ENCODE measurements around the gene CXCR1. TPM values are rescaled to one million over a fixed set of nuclear protein-coding genes. Genes with fewer than 3 reads are reported as not detected.

CXCR1 gene
- total RNA-seq, 1 donor from 2014 or later = not detected

- no peak for TF ChIP-seq CTCF (conservative IDR thresholded peaks at IDR 0.05; ENCODE audit: low read depth, low read length)
- no peak overlapping the region for H3K4me3 ChIP-seq (ENCODE audit: low read depth, low read length)
- no peak for DNase-seq (ENCODE audit: low read depth)
These were observed 26.9 kb upstream of the CXCR1 start for GRCh38 chr2:218193701-218194100.

- no peak for TF ChIP-seq CTCF (conservative IDR thresholded peaks at IDR 0.05; ENCODE audit: low read depth, low read length)
- no peak for DNase-seq (ENCODE audit: low read depth)
- no peak overlapping the region for H3K4me3 ChIP-seq (ENCODE audit: low read depth, low read length)
These were observed 26.2 kb upstream of the CXCR1 start for GRCh38 chr2:218192902-218193430.

DNA sequence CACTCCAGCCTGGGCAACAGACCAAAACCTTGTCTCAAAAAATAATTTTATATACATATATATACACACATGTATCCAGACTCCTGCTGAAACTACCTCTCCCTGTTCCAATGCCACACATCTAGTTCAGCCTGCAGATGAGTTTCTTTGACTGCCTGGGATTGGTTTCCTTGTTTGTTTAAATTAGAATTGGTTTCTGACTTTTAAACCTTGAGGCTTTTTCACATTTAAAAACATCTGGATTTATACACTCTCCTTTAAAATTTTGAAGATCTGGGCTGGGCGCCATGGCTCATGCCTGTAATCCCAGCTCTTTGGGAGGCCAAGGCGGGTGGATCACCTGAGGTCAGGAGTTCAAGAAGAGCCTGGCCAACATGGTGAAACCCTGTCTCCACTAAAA is 21.8 kb upstream of the CXCR1 start:
- no peak overlapping the region for H3K4me3 ChIP-seq (ENCODE audit: low read depth, low read length)
- no peak for DNase-seq (ENCODE audit: low read depth)
- TF ChIP-seq CTCF (conservative IDR thresholded peaks at IDR 0.05; ENCODE audit: low read depth, low read length) = no peak

GRCh38 chr2:218187296-218188015 is 20.7 kb upstream of the CXCR1 start:
- DNase-seq (ENCODE audit: low read depth) = no peak
- no peak for TF ChIP-seq CTCF (conservative IDR thresholded peaks at IDR 0.05; ENCODE audit: low read depth, low read length)
- H3K4me3 ChIP-seq (ENCODE audit: low read depth, low read length) = no peak overlapping the region

GRCh38 chr2:218186876-218187275 is 20.1 kb upstream of the CXCR1 start:
- no peak for DNase-seq (ENCODE audit: low read depth)
- H3K4me3 ChIP-seq (ENCODE audit: low read depth, low read length) = no peak overlapping the region
- no peak for TF ChIP-seq CTCF (conservative IDR thresholded peaks at IDR 0.05; ENCODE audit: low read depth, low read length)

DNA sequence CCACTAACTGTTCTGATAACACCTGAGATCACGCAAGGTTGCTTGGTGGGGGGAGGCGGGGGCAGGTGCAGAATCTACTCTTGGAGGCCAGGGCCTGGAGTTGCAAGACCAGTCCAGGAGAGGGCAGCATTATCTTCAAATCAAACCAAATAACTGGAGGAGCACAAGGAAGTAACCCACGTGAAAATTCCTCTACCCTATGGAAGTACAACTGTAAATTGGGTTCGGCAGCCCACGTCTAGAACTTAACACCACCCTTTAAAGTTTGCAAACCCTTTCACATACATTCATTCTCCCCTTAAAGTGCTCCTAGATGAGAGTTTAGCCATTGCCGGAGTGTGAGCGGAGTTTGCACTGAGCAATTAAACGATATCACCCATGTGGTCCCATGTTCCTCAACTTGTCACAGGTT is 19.6 kb upstream of the CXCR1 start:
- peak; percentile 22 for DNase-seq (ENCODE audit: low read depth)
- peak; percentile 87 for TF ChIP-seq CTCF (conservative IDR thresholded peaks at IDR 0.05; ENCODE audit: low read depth, low read length)
- peak overlapping the region; percentile 26 for H3K4me3 ChIP-seq (ENCODE audit: low read depth, low read length)

- DNase-seq (ENCODE audit: low read depth) = no peak
- no peak overlapping the region for H3K4me3 ChIP-seq (ENCODE audit: low read depth, low read length)
- TF ChIP-seq CTCF (conservative IDR thresholded peaks at IDR 0.05; ENCODE audit: low read depth, low read length) = no peak
These were observed 17.6 kb upstream of the CXCR1 start for GRCh38 chr2:218184331-218184730.
